CD4-positive, CD25-positive, alpha-beta regulatory T cell (primary cell): ENCODE measurements around the gene DPP3. TPM values are rescaled to one million over a fixed set of nuclear protein-coding genes. Genes with fewer than 3 reads are reported as not detected.
A peak's percentile ranks its signal among the peaks of the same experiment; 100 is the strongest.

Experiments
- ATAC-seq, 2 donors: fragments of 150-1000 bp; cut with Tn5 transposase; one replicate each; pipeline ENCODE4 v1.10.0; 2021; ENCODE audit warnings: low read depth in 2 of 2, moderate number of reproducible peaks in 2 of 2, moderate library complexity in 1 of 2
- DNase-seq, 3 donors: peaks; one replicate each; pipeline versions ENCODE4 v3.0.0 to v3.0.0-alpha.2; 2012 to 2022; ENCODE audit warnings: mixed read lengths in 1 of 3
- H3K27ac ChIP-seq: one replicate; pipeline ENCODE4 v1.7.0; 2013; ENCODE audit warnings: mild to moderate bottlenecking, low read length; ENCODE audit not compliant: insufficient read depth, poor library complexity, severe bottlenecking
- H3K27me3 ChIP-seq: one replicate; pipeline ENCODE4 v1.7.0; 2013; ENCODE audit warnings: low read length; ENCODE audit not compliant: control insufficient read depth, insufficient read depth
- H3K36me3 ChIP-seq: one replicate; pipeline ENCODE4 v1.7.0; 2013; ENCODE audit warnings: mild to moderate bottlenecking, low read length, moderate library complexity; ENCODE audit not compliant: control insufficient read depth, insufficient read depth
- H3K4me1 ChIP-seq: 2 replicates; pipeline ENCODE4 v1.7.0; 2013; ENCODE audit warnings: mild to moderate bottlenecking, low read length; ENCODE audit not compliant: insufficient read depth, control insufficient read depth, poor library complexity, severe bottlenecking
- H3K4me3 ChIP-seq: one replicate; pipeline ENCODE4 v1.7.0; 2013; ENCODE audit warnings: low read depth, mild to moderate bottlenecking, low read length, moderate library complexity
- H3K9me3 ChIP-seq, 2 experiments: 1 replicate in 1 of 2; 2 replicates in 1 of 2; pipeline ENCODE4 v1.7.0; 2013; ENCODE audit warnings: low read length in 2 of 2, mild to moderate bottlenecking in 1 of 2, moderate library complexity in 1 of 2; ENCODE audit not compliant: control insufficient read depth in 2 of 2
- H3K27ac Mint-ChIP-seq, 3 donors: one replicate each; pipeline ENCODE4 v1.8.0; 2020 to 2022; ENCODE audit warnings: mild to moderate bottlenecking in 3 of 3, mixed read lengths in 3 of 3, moderate library complexity in 2 of 3
- H3K27me3 Mint-ChIP-seq: one replicate; pipeline ENCODE4 v1.8.0; 2022; ENCODE audit warnings: mild to moderate bottlenecking, mixed read lengths
- H3K36me3 Mint-ChIP-seq: one replicate; pipeline ENCODE4 v1.8.0; 2020; ENCODE audit warnings: mixed read lengths
- H3K4me1 Mint-ChIP-seq, 4 donors: one replicate each; pipeline ENCODE4 v1.8.0; 2020 to 2022; ENCODE audit warnings: mixed read lengths in 4 of 4, mild to moderate bottlenecking in 1 of 4
- H3K4me3 Mint-ChIP-seq, 4 donors: one replicate each; pipeline ENCODE4 v1.8.0; 2020 to 2022; ENCODE audit warnings: mild to moderate bottlenecking in 4 of 4, mixed read lengths in 4 of 4, moderate library complexity in 3 of 4
- H3K9me3 Mint-ChIP-seq, 7 donors: one replicate each; pipeline ENCODE4 v1.8.0; 2020 to 2022; ENCODE audit warnings: mixed read lengths in 7 of 7, mild to moderate bottlenecking in 3 of 7, moderate library complexity in 2 of 7
- polyA plus RNA-seq, 4 donors: library from polyadenylated mRNA; unstranded; fragments of 300-500 nt; fragmentation: Illumina TruSeq; gene quantifications; one replicate each; pipeline ENCODE4 v1.2.3, GENCODE V29; 2021
- total RNA-seq: library from RNA; stranded (reverse); gene quantifications from one replicate; pipeline ENCODE4 v1.2.3, GENCODE V29; 2022

Gene DPP3
- total and polyA plus RNA-seq, 5 donors from 2014 or later: 27.1 to 38.7 (median 29.5) TPM

- Mint-ChIP-seq H3K4me3 (peak overlapping the region; percentile 47 to 82 (median 64)), H3K27ac (no peak overlapping the region)
- DNase-seq: no peak
Measured at GRCh38 chr11:66548041-66548440, 67.8 kb downstream of the DPP3 start.

GRCh38 chr11:66548774-66549630, 68.8 kb downstream of the DPP3 start:
- Mint-ChIP-seq H3K4me1 (peaks cover 9 to 18% (median 10%) of the 10 kb centered on the region in 4 donors), H3K36me3 (no peaks in the 10 kb centered on the region), H3K4me3 (peak overlapping the region; percentile 10 to 79 (median 61)), H3K27me3 (peaks cover 5% of the 10 kb centered on the region), H3K9me3 (no peaks in the 10 kb centered on the region), H3K27ac (peak overlapping the region in 2 of 3 donors; percentile 55 to 56)
- no peak overlapping the region for H3K27ac ChIP-seq
- H3K9me3 ChIP-seq: no peaks in the 10 kb centered on the region
- DNase-seq: no peak
- H3K4me1 ChIP-seq: peaks cover 33% of the 10 kb centered on the region
- H3K27me3 ChIP-seq: no peaks in the 10 kb centered on the region
- no peak overlapping the region for H3K4me3 ChIP-seq
- ATAC-seq: no peak
- no peaks in the 10 kb centered on the region for H3K36me3 ChIP-seq

More at GRCh38 chr11:66548041-66548440, 67.8 kb downstream of the DPP3 start:
- H3K27me3 ChIP-seq: no peaks in the 10 kb centered on the region
- no peaks in the 10 kb centered on the region for H3K36me3 ChIP-seq
- H3K4me3 ChIP-seq: no peak overlapping the region
- no peak for ATAC-seq
- Mint-ChIP-seq H3K9me3 (no peaks in the 10 kb centered on the region), H3K27me3 (peaks cover 5% of the 10 kb centered on the region), H3K36me3 (no peaks in the 10 kb centered on the region), H3K4me1 (peaks cover 9 to 28% (median 13%) of the 10 kb centered on the region in 4 donors)
- no peak overlapping the region for H3K27ac ChIP-seq
- H3K4me1 ChIP-seq: peaks cover 43% of the 10 kb centered on the region
- no peaks in the 10 kb centered on the region for H3K9me3 ChIP-seq

GRCh38 chr11:66549696-66550095, 69.5 kb downstream of the DPP3 start:
- Mint-ChIP-seq H3K27me3 (peaks cover 5% of the 10 kb centered on the region), H3K36me3 (no peaks in the 10 kb centered on the region), H3K9me3 (no peaks in the 10 kb centered on the region), H3K4me3 (peak overlapping the region in 1 of 4 donors; percentile 75), H3K27ac (no peak overlapping the region), H3K4me1 (peaks cover 4 to 13% (median 5%) of the 10 kb centered on the region in 4 donors)
- no peak overlapping the region for H3K27ac ChIP-seq
- DNase-seq (no peak), ATAC-seq (no peak)
- H3K27me3 ChIP-seq: no peaks in the 10 kb centered on the region
- no peaks in the 10 kb centered on the region for H3K36me3 ChIP-seq
- H3K4me3 ChIP-seq: no peak overlapping the region
- H3K4me1 ChIP-seq: peaks cover 26% of the 10 kb centered on the region
- H3K9me3 ChIP-seq: no peaks in the 10 kb centered on the region

- no peaks in the 10 kb centered on the region for H3K27me3 ChIP-seq
- H3K27me3 Mint-ChIP-seq: peaks cover 5% of the 10 kb centered on the region
- no peak for ATAC-seq
- H3K4me3 Mint-ChIP-seq: no peak overlapping the region
- H3K4me1 Mint-ChIP-seq: peaks cover 0 to 5% (median 3%) of the 10 kb centered on the region in 4 donors
- H3K4me1 ChIP-seq: peaks cover 14% of the 10 kb centered on the region
- no peak overlapping the region for H3K4me3 ChIP-seq
- H3K36me3 ChIP-seq: no peaks in the 10 kb centered on the region
- H3K27ac ChIP-seq: no peak overlapping the region
- H3K9me3 Mint-ChIP-seq: peaks cover 0 to 1% (median 0%) of the 10 kb centered on the region in 7 donors
- no peak overlapping the region for H3K27ac Mint-ChIP-seq
- no peaks in the 10 kb centered on the region for H3K36me3 Mint-ChIP-seq
- DNase-seq: no peak
- no peaks in the 10 kb centered on the region for H3K9me3 ChIP-seq
Measured at GRCh38 chr11:66550887-66551286, 70.7 kb downstream of the DPP3 start.

GRCh38 chr11:66554602-66555001, 74.4 kb downstream of the DPP3 start:
- Histone ChIP-seq H3K4me1 (peaks cover 6% of the 10 kb centered on the region), H3K36me3 (no peaks in the 10 kb centered on the region), H3K9me3 (no peaks in the 10 kb centered on the region), H3K4me3 (no peak overlapping the region), H3K27me3 (peaks cover 2% of the 10 kb centered on the region), H3K27ac (no peak overlapping the region)
- Mint-ChIP-seq H3K9me3 (peaks cover 0 to 1% (median 0%) of the 10 kb centered on the region in 7 donors), H3K27ac (no peak overlapping the region), H3K27me3 (no peaks in the 10 kb centered on the region), H3K4me3 (no peak overlapping the region), H3K36me3 (no peaks in the 10 kb centered on the region), H3K4me1 (peaks cover 0 to 8% (median 2%) of the 10 kb centered on the region in 4 donors)
- ATAC-seq (no peak), DNase-seq (no peak)

- Histone ChIP-seq H3K36me3 (no peaks in the 10 kb centered on the region), H3K4me3 (no peak overlapping the region), H3K9me3 (no peaks in the 10 kb centered on the region), H3K4me1 (peaks cover 6% of the 10 kb centered on the region), H3K27me3 (peaks cover 2% of the 10 kb centered on the region), H3K27ac (no peak overlapping the region)
- no peaks in the 10 kb centered on the region for H3K36me3 Mint-ChIP-seq
- DNase-seq: no peak
- peaks cover 0 to 1% (median 0%) of the 10 kb centered on the region in 7 donors for H3K9me3 Mint-ChIP-seq
- no peaks in the 10 kb centered on the region for H3K27me3 Mint-ChIP-seq
- no peak overlapping the region for H3K27ac Mint-ChIP-seq
- ATAC-seq: no peak
- peaks cover 0 to 8% (median 2%) of the 10 kb centered on the region in 4 donors for H3K4me1 Mint-ChIP-seq
- no peak overlapping the region for H3K4me3 Mint-ChIP-seq
Measured at GRCh38 chr11:66555416-66555815, 75.2 kb downstream of the DPP3 start.

GRCh38 chr11:66556086-66556485, 75.9 kb downstream of the DPP3 start:
- H3K27me3 Mint-ChIP-seq: no peaks in the 10 kb centered on the region
- ATAC-seq (no peak), DNase-seq (no peak)
- H3K4me3 Mint-ChIP-seq: no peak overlapping the region
- peaks cover 6% of the 10 kb centered on the region for H3K4me1 ChIP-seq
- no peaks in the 10 kb centered on the region for H3K9me3 ChIP-seq
- no peaks in the 10 kb centered on the region for H3K36me3 ChIP-seq
- H3K27me3 ChIP-seq: peaks cover 2% of the 10 kb centered on the region
- H3K4me3 ChIP-seq: no peak overlapping the region
- no peaks in the 10 kb centered on the region for H3K36me3 Mint-ChIP-seq
- no peak overlapping the region for H3K27ac Mint-ChIP-seq
- no peak overlapping the region for H3K27ac ChIP-seq
- H3K9me3 Mint-ChIP-seq: peaks cover 0 to 1% (median 0%) of the 10 kb centered on the region in 7 donors
- H3K4me1 Mint-ChIP-seq: peaks cover 0 to 8% (median 2%) of the 10 kb centered on the region in 4 donors
